GM21786 (cell line): ENCODE results near the gene PPIP5K1.

Experiments used
- ATAC-seq: cut with Tn5 transposase; IDR thresholded peaks from one replicate; pipeline ENCODE4 v1.9.1; 2021; ENCODE audit not compliant: unreplicated experiment

The PPIP5K1 gene

DNA sequence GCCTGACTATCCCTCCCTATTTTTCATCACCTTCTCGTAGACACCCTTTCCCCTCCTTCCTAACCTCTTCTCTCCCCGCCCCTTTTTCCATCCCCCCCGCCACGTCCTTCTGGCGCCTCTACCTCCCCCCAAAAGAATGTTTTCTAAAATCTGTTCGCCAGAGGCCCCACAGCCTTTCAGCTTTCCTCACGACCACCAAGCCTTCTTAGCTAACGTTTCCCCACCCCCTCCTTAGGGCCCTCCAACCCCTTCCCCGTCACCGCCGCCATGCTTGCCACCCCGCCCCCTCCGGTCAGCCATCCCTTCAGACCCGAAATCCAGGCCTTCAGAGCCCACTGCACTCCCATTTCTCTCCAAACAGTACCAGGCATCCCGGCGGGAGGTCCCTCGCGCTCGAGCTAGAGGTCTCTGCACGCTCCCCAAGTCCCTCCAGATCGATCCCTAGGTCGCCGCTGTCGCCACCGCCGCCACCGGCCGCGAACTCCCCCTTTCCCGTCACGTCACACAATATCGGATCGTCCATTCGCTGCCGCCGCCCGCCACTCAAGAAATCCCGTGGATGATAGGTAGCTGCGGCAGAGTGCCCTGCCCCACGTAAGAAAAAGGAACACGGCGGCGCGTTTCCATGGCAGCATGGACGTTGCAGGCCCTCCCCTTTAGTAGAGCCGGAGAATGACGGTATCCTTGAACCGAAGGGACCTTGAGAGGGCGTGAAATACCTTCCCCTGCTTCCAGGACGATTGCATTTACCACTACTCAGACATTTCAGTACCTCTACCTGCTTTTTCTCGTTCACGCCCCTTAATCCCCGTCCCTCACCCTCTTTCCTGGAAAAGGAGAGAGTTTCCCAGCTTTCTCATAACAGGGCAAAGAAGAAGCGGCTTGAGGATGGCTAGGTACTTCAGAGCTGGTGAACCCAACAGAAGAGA, 97.1 kb downstream of the PPIP5K1 start, which contains the start of gene TP53BP1:
Gene TP53BP1, minus strand, starts transcription at position 484 of the 929 bp plus-strand sequence. Its CDS starts 113 bp downstream, at position 371.
- peak; percentile 99 for ATAC-seq

GRCh38 chr15:43492266-43492665, 97.7 kb downstream of the PPIP5K1 start:
- ATAC-seq, result no peak

DNA sequence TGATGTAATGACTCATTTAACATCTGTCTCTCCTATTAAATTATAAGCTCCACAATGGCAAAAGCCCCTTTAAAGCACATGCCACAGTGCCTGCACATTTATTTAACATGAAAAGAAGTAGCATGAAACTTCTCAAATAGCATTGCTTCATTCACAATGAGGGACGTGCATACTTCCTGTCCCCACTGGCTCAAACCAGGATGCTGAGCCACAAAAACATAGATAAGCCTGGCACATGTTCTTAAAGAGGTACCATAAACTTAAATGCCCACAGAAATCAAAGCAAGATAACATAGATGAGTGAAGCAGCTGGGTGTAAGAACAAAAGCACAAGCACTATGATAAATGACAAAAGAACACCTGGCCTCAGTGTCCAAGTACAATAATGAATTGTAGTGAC, 100.8 kb downstream of the PPIP5K1 start:
- no peak for ATAC-seq

DNA sequence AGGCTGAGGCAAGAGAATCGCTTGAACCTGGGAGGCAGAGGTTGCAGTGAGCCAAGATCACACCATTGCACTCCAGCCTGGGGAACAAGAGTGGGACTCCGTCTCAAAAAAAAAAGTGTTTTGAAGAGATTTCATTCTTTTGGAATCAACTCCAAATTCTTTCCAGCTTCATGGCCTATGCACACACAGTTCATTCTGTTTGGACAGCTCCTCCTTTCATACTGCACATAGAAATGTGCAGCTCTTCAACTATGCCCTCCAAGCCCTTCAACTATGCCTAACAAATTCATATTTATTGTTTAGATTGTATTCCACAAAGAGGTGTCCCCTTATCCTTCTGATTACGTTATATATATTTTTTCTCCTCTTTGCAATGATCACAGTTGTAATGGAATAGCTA, 101.2 kb downstream of the PPIP5K1 start:
- no peak for ATAC-seq

GRCh38 chr15:43487271-43487895, 102.6 kb downstream of the PPIP5K1 start:
- no peak for ATAC-seq

- ATAC-seq, result no peak
Measured at GRCh38 chr15:43484455-43484854, 105.6 kb downstream of the PPIP5K1 start.
